GM20000 (cell line): ENCODE measurements around the gene CLEC4G.
"Not testable (repeated sequence)": the region's sequence is repeated elsewhere in the genome, so short reads cannot be mapped to it uniquely, and the experiment has no call there.

Source experiments
- DNase-seq: peaks from one replicate; pipeline ENCODE4 v3.0.0; 2012; ENCODE audit warnings: low spot score
- TF ChIP-seq, protein P1 (sequence below): IDR thresholded peaks from 2 replicates; pipeline ENCODE4 v1.5.1; 2012; ENCODE audit warnings: mild to moderate bottlenecking, control low read depth; ENCODE audit errors: extremely low read depth, missing control alignments

Gene CLEC4G

DNA sequence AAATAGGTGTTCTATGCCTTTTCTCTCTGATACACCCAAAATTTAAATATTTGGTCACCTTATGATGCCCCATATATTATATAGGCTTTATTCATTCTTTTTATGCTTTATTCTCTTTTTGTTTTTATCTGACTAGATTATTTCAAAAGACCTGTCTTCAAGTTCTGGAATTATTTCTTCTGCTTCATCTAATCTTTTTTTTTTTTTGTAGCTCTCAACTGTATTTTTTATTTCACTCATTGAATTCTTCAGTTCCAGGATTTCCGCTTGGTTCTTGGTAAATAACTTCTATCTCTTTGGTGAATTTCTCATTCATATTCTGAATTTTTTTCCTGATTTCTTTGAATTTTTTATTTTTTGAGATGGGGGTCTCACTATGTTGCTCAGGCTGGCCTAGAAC is 27.2 kb upstream of the CLEC4G start:
- TF ChIP-seq, protein P1, sequence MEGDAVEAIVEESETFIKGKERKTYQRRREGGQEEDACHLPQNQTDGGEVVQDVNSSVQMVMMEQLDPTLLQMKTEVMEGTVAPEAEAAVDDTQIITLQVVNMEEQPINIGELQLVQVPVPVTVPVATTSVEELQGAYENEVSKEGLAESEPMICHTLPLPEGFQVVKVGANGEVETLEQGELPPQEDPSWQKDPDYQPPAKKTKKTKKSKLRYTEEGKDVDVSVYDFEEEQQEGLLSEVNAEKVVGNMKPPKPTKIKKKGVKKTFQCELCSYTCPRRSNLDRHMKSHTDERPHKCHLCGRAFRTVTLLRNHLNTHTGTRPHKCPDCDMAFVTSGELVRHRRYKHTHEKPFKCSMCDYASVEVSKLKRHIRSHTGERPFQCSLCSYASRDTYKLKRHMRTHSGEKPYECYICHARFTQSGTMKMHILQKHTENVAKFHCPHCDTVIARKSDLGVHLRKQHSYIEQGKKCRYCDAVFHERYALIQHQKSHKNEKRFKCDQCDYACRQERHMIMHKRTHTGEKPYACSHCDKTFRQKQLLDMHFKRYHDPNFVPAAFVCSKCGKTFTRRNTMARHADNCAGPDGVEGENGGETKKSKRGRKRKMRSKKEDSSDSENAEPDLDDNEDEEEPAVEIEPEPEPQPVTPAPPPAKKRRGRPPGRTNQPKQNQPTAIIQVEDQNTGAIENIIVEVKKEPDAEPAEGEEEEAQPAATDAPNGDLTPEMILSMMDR = no peak
- no peak for DNase-seq

DNA sequence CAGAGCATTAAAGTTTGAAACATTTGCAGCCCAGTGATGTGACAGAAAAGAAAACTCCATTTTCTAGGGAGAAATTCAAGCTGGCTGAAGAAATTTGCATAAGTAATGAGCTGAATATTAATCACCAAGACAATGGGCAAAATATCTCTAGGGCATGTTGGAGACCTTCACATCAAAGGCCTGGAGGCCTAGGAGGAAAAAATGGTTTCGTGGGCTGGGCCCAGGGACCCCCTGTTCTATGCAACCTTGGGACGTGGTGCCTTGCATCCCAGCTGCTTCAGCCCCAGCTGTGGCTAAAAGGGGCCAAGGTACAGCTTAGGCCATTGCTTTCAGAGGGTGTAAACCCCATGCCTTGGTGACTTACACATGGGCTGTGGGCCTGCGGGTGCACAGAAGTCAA is 25.4 kb upstream of the CLEC4G start:
- DNase-seq = no peak
- TF ChIP-seq, protein P1 = no peak

DNA sequence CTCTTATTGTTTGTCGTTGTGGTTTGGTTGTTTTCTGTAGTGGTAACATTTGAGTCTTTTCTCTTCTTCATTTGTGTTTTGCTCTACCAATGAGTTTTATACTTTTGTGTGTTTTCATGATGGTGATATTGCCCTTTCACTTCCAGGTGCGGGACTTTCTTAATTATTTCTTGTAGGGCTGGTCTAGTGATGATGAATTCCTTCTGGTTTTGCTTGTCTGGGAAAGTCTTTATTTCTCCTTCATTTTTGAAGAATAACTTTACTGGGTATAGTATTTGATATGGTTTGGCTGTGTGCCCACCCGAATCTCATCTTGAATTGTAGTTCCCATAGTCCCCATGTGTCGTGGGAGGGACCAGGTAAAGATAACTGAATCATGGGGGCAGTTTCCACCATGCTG is 24.3 kb upstream of the CLEC4G start:
- TF ChIP-seq, protein P1 = no peak
- no peak for DNase-seq

- TF ChIP-seq, protein P1 = no peak
- DNase-seq = no peak
These were observed 19.4 kb upstream of the CLEC4G start for GRCh38 chr19:7751157-7751783.

- TF ChIP-seq, protein P1 = no peak
- no peak for DNase-seq
These were observed 16.8 kb upstream of the CLEC4G start for GRCh38 chr19:7748756-7749155.

DNA sequence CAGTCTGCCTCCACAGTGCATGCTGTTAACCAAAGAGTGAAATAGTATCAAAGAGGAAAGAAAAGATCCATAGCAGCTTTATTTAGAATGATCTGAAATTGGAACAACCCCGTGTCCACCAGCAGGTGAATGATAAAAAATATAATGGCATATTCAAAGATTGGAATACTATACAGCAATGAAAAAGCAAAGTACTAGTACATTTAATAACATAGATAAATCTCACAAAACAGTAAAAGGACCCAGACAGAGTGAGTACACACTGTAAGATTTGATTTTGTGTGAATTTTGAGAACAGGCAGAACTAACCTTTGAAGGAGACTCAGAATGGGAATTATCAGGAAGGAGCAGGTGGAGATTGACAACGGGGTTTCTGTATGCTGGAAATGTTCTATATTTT is 16.3 kb upstream of the CLEC4G start:
- no peak for DNase-seq
- TF ChIP-seq, protein P1 = no peak

DNA sequence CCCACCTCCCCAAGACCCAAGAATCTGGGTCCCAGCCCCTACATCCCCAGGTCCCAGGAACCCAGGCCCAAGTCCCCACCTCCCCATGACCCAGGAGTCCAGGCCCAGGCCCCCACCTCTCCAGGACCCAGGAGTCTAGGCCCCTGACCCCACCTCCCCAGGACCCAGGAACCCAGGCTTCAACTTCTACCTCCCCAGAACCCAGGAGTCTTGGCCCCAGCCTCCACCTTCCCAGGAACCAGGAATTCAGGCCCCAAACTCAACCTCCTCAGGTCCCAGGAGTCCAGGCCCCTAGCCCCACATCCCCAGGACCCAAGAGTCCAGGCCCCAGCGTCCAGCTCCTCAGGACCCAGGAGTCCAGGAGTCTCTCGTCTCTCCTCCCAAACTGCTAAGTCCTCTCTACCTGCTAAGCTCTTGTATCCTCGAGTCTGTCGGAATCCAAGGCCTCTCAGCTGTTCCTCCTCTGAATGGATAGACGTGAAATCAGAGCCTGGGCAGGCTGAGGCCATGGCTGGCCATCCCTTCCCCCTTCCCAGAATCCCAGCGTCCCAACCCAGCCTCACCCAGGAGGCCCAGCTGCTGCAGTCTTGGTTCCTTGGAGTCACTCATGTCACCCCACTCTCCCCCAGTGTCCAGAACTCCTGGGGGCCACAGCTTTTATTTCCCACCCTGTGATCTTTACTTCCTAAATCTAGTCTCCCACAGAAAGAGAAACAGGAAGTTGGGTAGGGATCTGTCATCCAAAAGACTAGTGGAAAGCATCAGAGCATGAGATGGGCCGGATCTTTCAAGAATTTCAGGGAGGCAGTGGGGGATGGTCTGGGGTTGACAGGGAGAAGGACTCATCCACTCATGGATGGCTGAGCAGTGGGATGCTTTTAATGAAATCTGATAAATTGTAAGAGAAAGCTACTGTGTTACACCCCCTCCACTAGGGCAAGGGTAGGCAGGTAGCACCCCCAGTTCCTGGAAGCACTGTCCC is 15.3 kb upstream of the CLEC4G start, which contains the start of gene CD209:
Gene CD209, minus strand, starts transcription at position 632 of the 982 bp plus-strand sequence. Its CDS starts 23 bp downstream, at position 609.
- no peak for DNase-seq
- TF ChIP-seq, protein P1 = no peak

- not testable (repeated sequence) for DNase-seq
These were observed 14.4 kb upstream of the CLEC4G start for GRCh38 chr19:7746306-7746705.
